SU-DHL-6 (cell line): ENCODE data around the gene PRSS2.
"Not testable (repeated sequence)": the region's sequence is repeated elsewhere in the genome, so short reads cannot be mapped to it uniquely, and the experiment has no call there.

Experiments
- H2AFZ ChIP-seq: fragments of 200-600 bp; sonication (generic); 2 replicates; pipeline ENCODE4 v1.6.1; 2014; ENCODE audit warnings: low read depth, mild to moderate bottlenecking, moderate library complexity, mixed read lengths, antibody characterized with exemption, low read length; ENCODE audit not compliant: severe bottlenecking
- H3F3A ChIP-seq: fragments of 200-600 bp; shearing (Covaris generic); 2 replicates; pipeline ENCODE4 v1.6.0; 2016; ENCODE audit warnings: antibody characterized with exemption, mild to moderate bottlenecking; ENCODE audit not compliant: insufficient read depth
- H3K27ac ChIP-seq: fragments of 200-600 bp; sonication (generic); 2 replicates; pipeline ENCODE4 v1.5.1; 2016; ENCODE audit warnings: low read depth, mild to moderate bottlenecking, low read length, moderate library complexity, mixed read lengths
- H3K27me3 ChIP-seq: fragments of 200-600 bp; sonication (generic), shearing (Covaris generic); 2 replicates; pipeline ENCODE4 v1.6.0; 2014; ENCODE audit warnings: mild to moderate bottlenecking, low read length
- H3K36me3 ChIP-seq: fragments of 200-600 bp; sonication (generic); 2 replicates; pipeline ENCODE4 v1.6.1; 2014; ENCODE audit warnings: mild to moderate bottlenecking, low read length, mixed read lengths
- H3K4me2 ChIP-seq: fragments of 300-600, 200-600 bp; shearing (Covaris generic), sonication (generic); 2 replicates; pipeline ENCODE4 v1.6.0; 2014; ENCODE audit warnings: low read length, low read depth, mild to moderate bottlenecking; ENCODE audit not compliant: poor library complexity, severe bottlenecking
- H3K4me3 ChIP-seq: fragments of 200-600 bp; sonication (generic); 2 replicates; pipeline ENCODE4 v1.5.1; 2014; ENCODE audit warnings: antibody characterized with exemption, low read length, mild to moderate bottlenecking, mixed read lengths; ENCODE audit not compliant: insufficient read depth, poor library complexity, severe bottlenecking
- H3K79me2 ChIP-seq: fragments of 200-600 bp; sonication (generic); 2 replicates; pipeline ENCODE4 v1.6.1; 2014; ENCODE audit warnings: mild to moderate bottlenecking, low read length, moderate library complexity; ENCODE audit not compliant: insufficient read depth
- H3K9ac ChIP-seq: fragments of 200-600 bp; sonication (generic); 2 replicates; pipeline ENCODE4 v1.7.0; 2014; ENCODE audit warnings: mild to moderate bottlenecking, low read length
- H3K9me2 ChIP-seq: fragments of 200-600 bp; sonication (generic); replicated peaks from 2 replicates; pipeline ENCODE4 v1.6.1; 2014; ENCODE audit warnings: low read length; ENCODE audit not compliant: insufficient read depth
- H3K9me3 ChIP-seq: fragments of 200-600 bp; sonication (generic); 2 replicates; pipeline ENCODE4 v1.6.1; 2014; ENCODE audit warnings: low read length, mixed read lengths; ENCODE audit not compliant: insufficient read depth
- H4K20me1 ChIP-seq: fragments of 200-600 bp; sonication (generic); 2 replicates; pipeline ENCODE4 v1.6.1; 2014; ENCODE audit warnings: low read depth, mild to moderate bottlenecking, antibody characterized with exemption, low read length, moderate library complexity, mixed read lengths
- EZH2phosphoT487 ChIP-seq: fragments of 200-600 bp; sonication (generic), shearing (Covaris generic); conservative IDR thresholded peaks from 2 replicates; pipeline ENCODE4 v1.6.1; 2018; ENCODE audit warnings: mild to moderate bottlenecking, antibody characterized with exemption, low read length, moderate library complexity, mixed read lengths
- TF ChIP-seq, protein P1 (sequence below): fragments of 200-600 bp; sonication (generic); IDR thresholded peaks from one replicate; pipeline ENCODE4 v1.5.1; 2017; ENCODE audit warnings: antibody characterized with exemption, mild to moderate bottlenecking, low read length, moderate library complexity; ENCODE audit not compliant: insufficient read depth, poor library complexity, severe bottlenecking

Gene PRSS2

DNA sequence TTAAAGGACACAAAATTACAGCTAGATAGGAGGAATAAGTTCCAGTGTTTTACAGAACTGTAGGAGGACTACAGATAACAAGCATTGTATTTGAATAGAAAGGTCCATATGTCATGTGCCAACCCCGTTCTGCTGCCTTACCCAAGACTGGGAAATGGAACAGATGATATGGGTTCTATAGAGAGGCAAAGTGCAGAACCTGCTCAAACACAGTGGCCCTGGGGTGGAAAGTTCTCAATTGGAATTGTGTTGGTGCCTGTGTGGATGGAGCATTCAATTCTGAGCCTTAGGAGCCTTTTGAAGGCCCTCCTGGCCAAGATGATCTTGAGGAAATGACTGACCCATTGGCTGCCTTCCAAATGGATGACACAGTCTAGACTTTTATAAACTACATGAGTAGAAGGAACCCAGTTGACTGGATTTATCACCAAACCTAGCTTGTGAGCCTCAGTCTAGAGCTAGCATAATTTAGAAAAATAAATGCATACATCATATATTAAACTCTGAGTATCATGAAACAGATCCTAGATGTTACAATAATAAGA, 25.6 kb upstream of the PRSS2 start:
- Histone ChIP-seq H3K9me3 (no peaks in the 10 kb centered on the region), H3K4me2 (no peak overlapping the region), H3K27ac (no peak overlapping the region), H3K36me3 (no peaks in the 10 kb centered on the region), H3K9ac (no peak overlapping the region), H4K20me1 (no peaks in the 10 kb centered on the region), H2AFZ (no peak overlapping the region), H3K79me2 (no peaks in the 10 kb centered on the region), H3F3A (no peaks in the 10 kb centered on the region), H3K27me3 (no peaks in the 10 kb centered on the region), H3K4me3 (no peak overlapping the region), H3K9me2 (no peaks in the 10 kb centered on the region)
- TF ChIP-seq EZH2phosphoT487 = no peak
- TF ChIP-seq, protein P1, sequence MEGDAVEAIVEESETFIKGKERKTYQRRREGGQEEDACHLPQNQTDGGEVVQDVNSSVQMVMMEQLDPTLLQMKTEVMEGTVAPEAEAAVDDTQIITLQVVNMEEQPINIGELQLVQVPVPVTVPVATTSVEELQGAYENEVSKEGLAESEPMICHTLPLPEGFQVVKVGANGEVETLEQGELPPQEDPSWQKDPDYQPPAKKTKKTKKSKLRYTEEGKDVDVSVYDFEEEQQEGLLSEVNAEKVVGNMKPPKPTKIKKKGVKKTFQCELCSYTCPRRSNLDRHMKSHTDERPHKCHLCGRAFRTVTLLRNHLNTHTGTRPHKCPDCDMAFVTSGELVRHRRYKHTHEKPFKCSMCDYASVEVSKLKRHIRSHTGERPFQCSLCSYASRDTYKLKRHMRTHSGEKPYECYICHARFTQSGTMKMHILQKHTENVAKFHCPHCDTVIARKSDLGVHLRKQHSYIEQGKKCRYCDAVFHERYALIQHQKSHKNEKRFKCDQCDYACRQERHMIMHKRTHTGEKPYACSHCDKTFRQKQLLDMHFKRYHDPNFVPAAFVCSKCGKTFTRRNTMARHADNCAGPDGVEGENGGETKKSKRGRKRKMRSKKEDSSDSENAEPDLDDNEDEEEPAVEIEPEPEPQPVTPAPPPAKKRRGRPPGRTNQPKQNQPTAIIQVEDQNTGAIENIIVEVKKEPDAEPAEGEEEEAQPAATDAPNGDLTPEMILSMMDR = no peak

DNA sequence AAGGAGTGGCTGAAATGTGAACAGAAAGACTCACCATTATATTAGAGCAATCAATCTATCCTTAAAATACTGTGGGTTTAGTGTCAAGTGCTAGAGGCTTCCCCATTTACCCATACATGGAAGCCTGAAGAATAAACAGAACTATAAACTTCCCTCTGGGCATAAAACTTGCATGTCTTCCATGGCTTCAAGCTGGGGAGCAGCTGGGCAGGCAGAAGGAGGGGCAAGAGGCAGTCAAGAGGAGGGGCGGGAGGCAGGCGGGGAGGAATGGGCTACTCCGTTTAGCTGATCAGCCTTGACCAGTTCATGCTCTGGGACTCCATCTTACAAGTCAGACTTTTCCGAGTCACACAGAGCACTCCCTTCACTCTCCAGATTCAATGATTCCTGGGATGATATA, 25.0 kb upstream of the PRSS2 start:
- Histone ChIP-seq H3F3A (no peaks in the 10 kb centered on the region), H3K4me3 (no peak overlapping the region), H3K4me2 (no peak overlapping the region), H3K27ac (no peak overlapping the region), H3K9ac (no peak overlapping the region), H4K20me1 (no peaks in the 10 kb centered on the region), H3K9me2 (no peaks in the 10 kb centered on the region), H3K36me3 (no peaks in the 10 kb centered on the region), H3K27me3 (no peaks in the 10 kb centered on the region), H3K9me3 (no peaks in the 10 kb centered on the region), H3K79me2 (no peaks in the 10 kb centered on the region), H2AFZ (no peak overlapping the region)
- TF ChIP-seq, protein P1 = no peak
- no peak for TF ChIP-seq EZH2phosphoT487

DNA sequence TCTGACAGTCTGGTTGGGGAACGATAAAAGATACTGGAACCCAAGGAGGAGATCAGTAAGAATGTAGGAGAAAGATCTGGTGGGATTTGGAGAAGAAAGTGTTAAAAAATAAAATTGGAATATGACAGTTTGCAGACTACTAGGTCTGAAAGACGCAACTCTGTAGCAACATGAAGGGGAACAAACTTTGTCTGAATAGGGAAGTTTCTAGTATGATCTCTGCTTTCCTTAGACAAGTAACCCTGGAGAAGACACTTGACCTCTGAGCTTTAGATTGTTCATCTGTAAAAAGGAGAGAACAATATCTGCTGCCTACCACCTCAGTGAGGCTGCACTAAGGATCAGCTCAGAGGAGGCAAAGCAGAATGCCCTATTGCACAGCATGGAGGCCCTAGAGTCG, 24.5 kb upstream of the PRSS2 start:
- no peaks in the 10 kb centered on the region for H3F3A ChIP-seq
- TF ChIP-seq, protein P1 = no peak
- no peak for TF ChIP-seq EZH2phosphoT487

DNA sequence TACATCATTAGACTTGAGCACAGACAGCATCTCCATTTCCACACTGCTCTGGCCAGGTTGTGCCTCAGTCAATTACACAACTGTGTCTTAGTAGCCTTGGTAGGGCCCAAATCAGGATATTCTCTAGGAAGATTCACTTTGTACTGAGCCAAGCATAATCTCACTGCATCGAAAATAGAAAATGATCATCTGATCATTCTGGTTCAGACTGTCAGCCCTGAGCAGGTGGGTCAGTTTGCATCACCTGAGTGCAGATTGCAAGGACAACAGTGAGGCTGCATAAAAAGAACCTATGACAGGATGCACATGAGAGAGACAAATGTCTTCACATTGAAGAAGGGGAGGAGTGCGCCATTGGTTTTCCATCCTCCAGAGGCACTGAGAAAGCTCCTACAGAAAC, 22.4 kb upstream of the PRSS2 start:
- H3K4me2 ChIP-seq, H2AFZ ChIP-seq, H3F3A ChIP-seq, H3K9me3 ChIP-seq, H3K27ac ChIP-seq, H3K79me2 ChIP-seq, H3K9ac ChIP-seq, H3K36me3 ChIP-seq, H4K20me1 ChIP-seq, H3K4me3 ChIP-seq, H3K27me3 ChIP-seq, H3K9me2 ChIP-seq: not testable (repeated sequence)

More for the DNA sequence above, 24.5 kb upstream of the PRSS2 start:
- Histone ChIP-seq H3K9ac (no peak overlapping the region), H3K4me2 (no peak overlapping the region), H4K20me1 (no peaks in the 10 kb centered on the region), H3K4me3 (no peak overlapping the region), H3K9me2 (no peaks in the 10 kb centered on the region), H3K9me3 (no peaks in the 10 kb centered on the region), H2AFZ (no peak overlapping the region), H3K27ac (no peak overlapping the region), H3K79me2 (no peaks in the 10 kb centered on the region), H3K27me3 (no peaks in the 10 kb centered on the region), H3K36me3 (no peaks in the 10 kb centered on the region)
